IPS-NIHi11 (cell line): Measurements from ENCODE around the gene DBR1.
A peak's percentile ranks its signal among the peaks of the same experiment; 100 is the strongest.
"Not testable (repeated sequence)": the region's sequence is repeated elsewhere in the genome, so short reads cannot be mapped to it uniquely, and the experiment has no call there.

Experiments used
- DNase-seq: peaks from one replicate; pipeline ENCODE4 v3.0.0; 2012; ENCODE audit warnings: mixed read lengths, low spot score

DBR1 gene

GRCh38 chr3:138186803-138187295 is 12.1 kb upstream of the DBR1 start:
- peak; percentile 99 for DNase-seq

GRCh38 chr3:138186221-138186620 is 11.5 kb upstream of the DBR1 start:
- no peak for DNase-seq

GRCh38 chr3:138184994-138185393 is 10.3 kb upstream of the DBR1 start:
- no peak for DNase-seq

- peak; percentile 12 for DNase-seq
These were observed 5.8 kb upstream of the DBR1 start for GRCh38 chr3:138180375-138181029.

- DNase-seq = peak; percentile 10
These were observed 826 bp downstream of the DBR1 start for GRCh38 chr3:138173769-138174420.

GRCh38 chr3:138172625-138173024 is 2.1 kb downstream of the DBR1 start:
- no peak for DNase-seq

GRCh38 chr3:138165061-138165460 is 9.7 kb downstream of the DBR1 start:
- no peak for DNase-seq

- DNase-seq = no peak
These were observed 17.0 kb downstream of the DBR1 start for GRCh38 chr3:138157743-138158142.

GRCh38 chr3:138154534-138154933 is 20.2 kb downstream of the DBR1 start:
- DNase-seq = no peak

GRCh38 chr3:138148503-138148902 is 26.2 kb downstream of the DBR1 start:
- no peak for DNase-seq

GRCh38 chr3:138142181-138142580 is 32.5 kb downstream of the DBR1 start:
- not testable (repeated sequence) for DNase-seq

GRCh38 chr3:138140940-138141339 is 33.8 kb downstream of the DBR1 start:
- no peak for DNase-seq

GRCh38 chr3:138139691-138140090 is 35.0 kb downstream of the DBR1 start:
- DNase-seq = no peak

- DNase-seq = no peak
These were observed 36.9 kb downstream of the DBR1 start for GRCh38 chr3:138137861-138138260.

- no peak for DNase-seq
These were observed 38.5 kb downstream of the DBR1 start for GRCh38 chr3:138136201-138136600.

GRCh38 chr3:138135833-138136194 is 38.9 kb downstream of the DBR1 start:
- no peak for DNase-seq

GRCh38 chr3:138135146-138135832 is 39.4 kb downstream of the DBR1 start:
- DNase-seq = no peak

GRCh38 chr3:138132239-138132638 is 42.5 kb downstream of the DBR1 start, which contains the start of gene A4GNT:
A4GNT (minus strand) TSS chr3:138132390; CDS start chr3:138131256, 1,134 bp downstream.
- DNase-seq = no peak

- DNase-seq = no peak
These were observed 46.9 kb downstream of the DBR1 start for GRCh38 chr3:138127636-138128365.

GRCh38 chr3:138125548-138126221 is 49.0 kb downstream of the DBR1 start:
- DNase-seq = no peak

GRCh38 chr3:138124706-138125355 is 49.9 kb downstream of the DBR1 start:
- DNase-seq = peak; percentile 25
